Measurements from ENCODE around the gene GAS2L3. TPM values are rescaled to one million over a fixed set of nuclear protein-coding genes. Genes with fewer than 3 reads are reported as not detected.
A peak's percentile ranks its signal among the peaks of the same experiment; 100 is the strongest.

GAS2L3 gene
- total and polyA plus RNA-seq, 2 of the 13 experiments (the other 11 are each of a cell fraction or from before 2014, with no cell fraction given): 7.0 to 20.8 TPM

- no peak for TF ChIP-seq ARID5B (CRISPR knock-in tag; IDR thresholded peaks at IDR 0.05)
- TF ChIP-seq MED1 (CRISPR knock-in tag; IDR thresholded peaks at IDR 0.05): no peak
- TF ChIP-seq ZBTB10 (CRISPR knock-in tag; IDR thresholded peaks at IDR 0.05; ENCODE audit: borderline replicate concordance): no peak
- no peak for TF ChIP-seq SMARCE1 (IDR thresholded peaks at IDR 0.05; ENCODE audit: borderline replicate concordance)
- TF ChIP-seq TCF7L2 (IDR thresholded peaks at IDR 0.05; ENCODE audit: low read depth, low read length): no peak
- no peak for TF ChIP-seq ZNF563 (CRISPR knock-in tag; IDR thresholded peaks at IDR 0.05)
- TF ChIP-seq HHEX (CRISPR knock-in tag; IDR thresholded peaks at IDR 0.05): no peak
- TF ChIP-seq KMT2B (CRISPR knock-in tag; IDR thresholded peaks at IDR 0.05): no peak
- TF ChIP-seq HNF1B (CRISPR knock-in tag; IDR thresholded peaks at IDR 0.05): 0 out of 2 replicates have a peak, but pooled peaks have one; percentile 13
- no peak for TF ChIP-seq BHLHE40 (IDR thresholded peaks at IDR 0.05; ENCODE audit: low read length)
- TF ChIP-seq ZNF691 (CRISPR knock-in tag; IDR thresholded peaks at IDR 0.05; ENCODE audit: borderline replicate concordance, low read depth): 0 out of 2 replicates have a peak, but pooled peaks have one; percentile 43
- TF ChIP-seq SMAD1 (CRISPR knock-in tag; IDR thresholded peaks at IDR 0.05; ENCODE audit: borderline replicate concordance, low read depth): no peak
- TF ChIP-seq ZNF607 (CRISPR knock-in tag; IDR thresholded peaks at IDR 0.05; ENCODE audit: borderline replicate concordance): no peak
- no peak for TF ChIP-seq PHF5A (CRISPR knock-in tag; IDR thresholded peaks at IDR 0.05; ENCODE audit: low read depth, unreplicated experiment)
- TF ChIP-seq MNT (IDR thresholded peaks at IDR 0.05): no peak
- no peak for TF ChIP-seq TSC22D2 (CRISPR knock-in tag; IDR thresholded peaks at IDR 0.05; ENCODE audit: borderline replicate concordance)
- TF ChIP-seq ZNF737 (CRISPR knock-in tag; IDR thresholded peaks at IDR 0.05; ENCODE audit: borderline replicate concordance): no peak
- TF ChIP-seq ZMAT3 (CRISPR knock-in tag; conservative IDR thresholded peaks at IDR 0.05): no peak
Observed at GRCh38 chr12:100668945-100669536, 95.6 kb downstream of the GAS2L3 start (continued).
